Right lobe of liver (tissue), 6 donors: ENCODE measurements around the gene AQR. TPM values are rescaled to one million over a fixed set of nuclear protein-coding genes. Genes with fewer than 3 reads are reported as not detected.

Experiments
- ATAC-seq, 4 donors: fragments of 200-7000 bp; cut with Tn5 transposase; one replicate each; pipeline ENCODE4 v1.9.1; 2020; ENCODE audit warnings: mild to moderate bottlenecking in 4 of 4, moderate library complexity in 4 of 4
- DNase-seq, 3 donors: peaks; one replicate each; pipeline ENCODE4 v3.0.0-alpha.2; 2020
- H3K27ac ChIP-seq, 3 donors: fragments of 200-600 bp; one replicate each; pipeline ENCODE4 v1.8.0; 2022
- H3K27me3 ChIP-seq, 2 donors: fragments of 200-600 bp; one replicate each; pipeline ENCODE4 v1.8.0; 2022
- H3K36me3 ChIP-seq, 4 donors: fragments of 200-600 bp; sonication (generic) in 1 of 4; one replicate each; pipeline versions ENCODE4 v1.5.1 to v1.8.0; 2017 to 2022; ENCODE audit warnings: control low read depth in 1 of 4
- H3K4me1 ChIP-seq, 4 donors: fragments of 200-600 bp; sonication (generic) in 1 of 4; one replicate each; pipeline versions ENCODE4 v1.5.1 to v1.8.0; 2017 to 2022; ENCODE audit warnings: control low read depth in 1 of 4
- H3K4me3 ChIP-seq, 3 donors: fragments of 200-600 bp; one replicate each; pipeline ENCODE4 v1.8.0; 2022
- H3K9me3 ChIP-seq, 4 donors: fragments of 200-600 bp; sonication (generic) in 1 of 4; one replicate each; pipeline versions ENCODE4 v1.5.1 to v1.8.0; 2017 to 2022; ENCODE audit warnings: control low read depth in 1 of 4
- POLR2A ChIP-seq: fragments of 450-650 bp; IDR thresholded peaks from one replicate; pipeline ENCODE4 v1.6.1; 2017; ENCODE audit warnings: antibody characterized with exemption, mild to moderate bottlenecking
- WGBS: methylation state at CpG from one replicate; pipeline ENCODE4 v1.1.6; 2018; ENCODE audit warnings: low coverage, low lambda C conversion rate; ENCODE audit not compliant: insufficient coverage; ENCODE audit errors: missing lambda C conversion rate; 5-methylcytosine and 5-hydroxymethylcytosine counted together
- intact Hi-C, 2 donors: fragments of 100-400 bp; cut with DNase I; formaldehyde crosslinking; loops; one replicate each; pipeline versions ENCODE4 v1.11.2 to v1.14.1; 2022
- total RNA-seq, 6 experiments: library from RNA; depleted of rRNA in 2 of 6; stranded (reverse); fragments of >200 nt in 2 of 6; fragmentation: NEBNext Ultra II Directional in 3 of 6; extraction: Animal tissue kit (Norgen Biotek cat#: 25700) in 3 of 6; gene quantifications; one replicate each; pipeline versions ENCODE4 v1.1.0 to v1.2.4, GENCODE V29; 2016 to 2023
- TF ChIP-seq, protein P1 (sequence below), 4 donors: fragments of 200-600 bp in 3 of 4; fragments of 450-650 bp in 1 of 4; IDR thresholded peaks; one replicate each; pipeline versions ENCODE4 v1.5.1 to v1.8.0; 2016 to 2022; ENCODE audit warnings: antibody characterized with exemption in 4 of 4, mild to moderate bottlenecking in 2 of 4
- donor health status: DM: no; HTN: yes; CAD: no.
- donor health status: DM: no; HTN: no; CAD: no.
- donor health status: DM: no; HTN: no; CAD: no.
- donor health status: DM: no; HTN: yes; CAD: no.
- donor health status: DM: no; HTN: yes; CAD: no.

Gene AQR
- total RNA-seq, 6 experiments from 2014 or later, result 9.1 to 15.3 (median 11.8) TPM

DNA sequence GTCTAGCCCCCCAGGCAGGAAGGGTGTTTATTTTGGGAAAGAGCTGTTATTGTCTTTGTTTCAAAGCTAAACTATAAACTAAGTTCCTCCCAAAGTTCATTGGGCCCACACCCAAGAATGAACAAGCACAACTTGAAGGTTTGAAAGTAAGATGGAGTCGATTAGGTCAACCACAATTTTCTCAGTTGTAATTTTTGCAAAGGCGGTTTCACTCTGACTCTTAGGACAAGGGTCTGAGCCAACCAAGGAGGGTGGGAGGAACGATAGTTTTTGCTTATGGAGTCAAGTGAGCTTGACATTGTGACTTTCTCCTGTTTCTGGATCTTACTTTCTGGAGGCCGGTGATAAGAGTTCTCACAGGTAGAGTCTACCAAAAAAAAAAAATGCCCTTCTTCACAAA lies 24.3 kb upstream of the AQR start:
- DNase-seq, result no peak
- Histone ChIP-seq H3K27me3 (no peaks in the 10 kb centered on the region), H3K27ac (no peak overlapping the region), H3K36me3 (no peaks in the 10 kb centered on the region), H3K4me3 (no peak overlapping the region), H3K9me3 (no peaks in the 10 kb centered on the region), H3K4me1 (peaks cover 0 to 4% (median 0%) of the 10 kb centered on the region in 4 donors)
- WGBS, result 70% methylated on average over 4 of the region's 4 CpGs
- intact Hi-C loops, result no loop called here
- TF ChIP-seq, protein P1, sequence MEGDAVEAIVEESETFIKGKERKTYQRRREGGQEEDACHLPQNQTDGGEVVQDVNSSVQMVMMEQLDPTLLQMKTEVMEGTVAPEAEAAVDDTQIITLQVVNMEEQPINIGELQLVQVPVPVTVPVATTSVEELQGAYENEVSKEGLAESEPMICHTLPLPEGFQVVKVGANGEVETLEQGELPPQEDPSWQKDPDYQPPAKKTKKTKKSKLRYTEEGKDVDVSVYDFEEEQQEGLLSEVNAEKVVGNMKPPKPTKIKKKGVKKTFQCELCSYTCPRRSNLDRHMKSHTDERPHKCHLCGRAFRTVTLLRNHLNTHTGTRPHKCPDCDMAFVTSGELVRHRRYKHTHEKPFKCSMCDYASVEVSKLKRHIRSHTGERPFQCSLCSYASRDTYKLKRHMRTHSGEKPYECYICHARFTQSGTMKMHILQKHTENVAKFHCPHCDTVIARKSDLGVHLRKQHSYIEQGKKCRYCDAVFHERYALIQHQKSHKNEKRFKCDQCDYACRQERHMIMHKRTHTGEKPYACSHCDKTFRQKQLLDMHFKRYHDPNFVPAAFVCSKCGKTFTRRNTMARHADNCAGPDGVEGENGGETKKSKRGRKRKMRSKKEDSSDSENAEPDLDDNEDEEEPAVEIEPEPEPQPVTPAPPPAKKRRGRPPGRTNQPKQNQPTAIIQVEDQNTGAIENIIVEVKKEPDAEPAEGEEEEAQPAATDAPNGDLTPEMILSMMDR (IDR thresholded peaks at IDR 0.05), result no peak
- TF ChIP-seq POLR2A, result no peak
- no peak for ATAC-seq

DNA sequence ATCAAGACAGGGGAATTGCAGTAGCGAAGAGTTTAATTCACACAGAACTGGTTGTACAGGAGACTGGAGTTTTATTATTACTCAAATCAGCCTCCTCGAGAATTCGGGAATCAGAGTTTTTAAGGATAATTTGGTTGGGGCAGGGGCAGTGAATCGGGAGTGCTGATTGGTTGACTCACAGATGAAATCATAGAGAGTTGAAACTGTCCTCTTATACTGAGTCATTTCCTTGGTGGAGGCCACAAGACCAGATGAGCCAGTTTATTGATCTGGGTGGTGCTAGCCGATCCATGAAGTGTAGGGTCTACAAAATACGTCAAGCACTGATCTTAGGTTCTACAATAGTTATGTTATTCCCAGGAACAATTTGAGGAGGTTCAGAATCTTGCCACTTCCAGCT lies 23.9 kb upstream of the AQR start:
- H3K36me3 ChIP-seq, result no peaks in the 10 kb centered on the region
- WGBS, result 70% methylated on average over 6 of the region's 6 CpGs
- no peaks in the 10 kb centered on the region for H3K9me3 ChIP-seq
- DNase-seq (no peak), ATAC-seq (no peak)
- TF ChIP-seq POLR2A, result no peak
- TF ChIP-seq, protein P1 (IDR thresholded peaks at IDR 0.05), result no peak
- no peak overlapping the region for H3K27ac ChIP-seq
- H3K4me3 ChIP-seq, result no peak overlapping the region
- no peaks in the 10 kb centered on the region for H3K27me3 ChIP-seq
- intact Hi-C loops, result no loop called here
- peaks cover 0 to 6% (median 0%) of the 10 kb centered on the region in 4 donors for H3K4me1 ChIP-seq

DNA sequence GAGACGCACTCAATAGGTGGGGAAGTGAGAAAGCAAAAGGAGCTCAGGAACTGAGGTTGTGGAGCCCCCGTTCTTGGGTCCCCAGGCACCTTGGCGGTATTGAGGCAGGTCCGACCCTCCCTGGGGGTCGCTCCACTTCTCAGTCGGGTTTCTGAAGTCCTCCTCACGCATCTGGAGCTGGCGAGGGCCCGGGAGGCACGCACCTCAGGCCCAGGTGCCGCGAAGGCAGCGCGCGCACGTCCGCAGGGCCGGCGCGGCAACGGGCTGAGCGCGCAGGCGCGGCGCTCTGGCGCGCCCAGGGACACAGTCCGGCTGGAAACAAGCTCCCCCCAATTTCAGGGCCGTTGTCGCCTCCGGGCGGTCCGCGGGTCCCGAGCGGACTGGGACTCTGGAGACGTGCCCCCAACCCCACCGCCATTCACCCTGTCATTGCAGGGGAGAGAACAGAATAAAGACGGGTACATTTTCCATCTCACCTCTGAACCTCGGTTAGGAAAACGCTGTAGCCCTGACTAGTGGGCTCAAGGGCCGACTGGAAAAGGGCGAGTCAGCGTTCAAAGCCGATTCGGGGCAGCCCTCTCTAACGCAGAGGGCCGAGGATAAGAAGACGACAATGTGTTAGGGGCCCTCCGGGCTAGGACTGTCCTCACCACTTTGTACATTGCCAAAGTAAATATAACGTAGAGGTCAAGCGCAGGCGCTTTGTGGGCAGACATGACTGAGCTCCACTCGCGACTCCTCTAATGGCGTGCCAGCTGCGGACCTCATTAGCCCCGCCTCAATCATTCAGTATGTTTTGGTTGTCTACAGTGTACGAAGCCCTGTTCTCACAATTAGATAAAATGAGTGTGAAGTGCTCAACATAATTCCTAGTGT lies 18.7 kb upstream of the AQR start, which contains the start of gene ZNF770:
TSS of gene ZNF770 (minus strand) at position 261 of the 876 bp plus-strand sequence. CDS start 4,853 bp downstream, outside the sequence.
- peak within 1 kb of the TSS; percentile 85 to 95 (median 95) for H3K4me3 ChIP-seq
- peak within 1 kb of the TSS; percentile 98 to 99 (median 99) for H3K27ac ChIP-seq
- H3K27me3 ChIP-seq, result no peaks in the 10 kb centered on the region
- H3K36me3 ChIP-seq, result peaks cover 0 to 8% (median 0%) of the 10 kb centered on the region in 4 donors
- DNase-seq (peak; percentile 78 to 84 (median 83)), ATAC-seq (peak; percentile 88 to 91 (median 90))
- peaks cover 0 to 39% (median 12%) of the 10 kb centered on the region in 4 donors for H3K4me1 ChIP-seq
- intact Hi-C loops, result no loop called here
- under 1% methylated on average over 30 of the region's 60 CpGs for WGBS
- H3K9me3 ChIP-seq, result no peaks in the 10 kb centered on the region
- TF ChIP-seq POLR2A, result peak; percentile 84
- TF ChIP-seq, protein P1 (IDR thresholded peaks at IDR 0.05), result peak in 1 of 4 donors; percentile 11

DNA sequence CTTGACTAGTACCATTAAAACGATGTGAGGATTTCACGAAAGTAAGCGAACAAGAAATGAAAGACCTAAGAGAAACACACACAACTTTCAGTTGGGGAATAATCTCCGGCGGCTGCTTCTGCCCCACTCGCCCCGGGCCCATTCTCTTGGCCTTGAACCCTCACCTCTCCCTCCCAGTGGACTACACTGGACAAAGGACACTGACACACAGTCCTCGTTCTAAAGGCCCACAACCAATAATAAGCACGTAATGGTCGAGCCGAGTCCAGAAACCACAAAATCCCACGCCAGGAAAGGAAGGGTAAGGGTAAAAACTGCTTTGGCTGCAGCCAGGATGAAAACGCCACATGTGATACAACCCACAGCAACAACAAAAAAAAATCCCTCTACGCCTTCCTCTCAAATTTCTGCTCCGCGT lies 18.1 kb upstream of the AQR start:
- TF ChIP-seq, protein P1 (IDR thresholded peaks at IDR 0.05), result no peak
- TF ChIP-seq POLR2A, result no peak
- Histone ChIP-seq H3K27me3 (no peaks in the 10 kb centered on the region), H3K9me3 (no peaks in the 10 kb centered on the region), H3K4me3 (peak overlapping the region; percentile 85 to 95 (median 95)), H3K36me3 (peaks cover 0 to 14% (median 3%) of the 10 kb centered on the region in 4 donors), H3K4me1 (peaks cover 0 to 39% (median 12%) of the 10 kb centered on the region in 4 donors), H3K27ac (peak overlapping the region; percentile 98 to 99 (median 99))
- intact Hi-C loops, result no loop called here
- ATAC-seq, result peak; percentile 18 to 42 (median 36)
- peak in 1 of 3 donors; percentile 58 for DNase-seq
- WGBS, result 0% methylated on average over 16 of the region's 16 CpGs
